Putamen (tissue), 1 donor: ENCODE data around the gene TTC1.
"Not testable (repeated sequence)": the region's sequence is repeated elsewhere in the genome, so short reads cannot be mapped to it uniquely, and the experiment has no call there.

Experiments used
- DNase-seq: peaks from one replicate; pipeline ENCODE4 v3.0.0-alpha.2; 2016; ENCODE audit warnings: low spot score

Gene TTC1, protein sequence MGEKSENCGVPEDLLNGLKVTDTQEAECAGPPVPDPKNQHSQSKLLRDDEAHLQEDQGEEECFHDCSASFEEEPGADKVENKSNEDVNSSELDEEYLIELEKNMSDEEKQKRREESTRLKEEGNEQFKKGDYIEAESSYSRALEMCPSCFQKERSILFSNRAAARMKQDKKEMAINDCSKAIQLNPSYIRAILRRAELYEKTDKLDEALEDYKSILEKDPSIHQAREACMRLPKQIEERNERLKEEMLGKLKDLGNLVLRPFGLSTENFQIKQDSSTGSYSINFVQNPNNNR

DNA sequence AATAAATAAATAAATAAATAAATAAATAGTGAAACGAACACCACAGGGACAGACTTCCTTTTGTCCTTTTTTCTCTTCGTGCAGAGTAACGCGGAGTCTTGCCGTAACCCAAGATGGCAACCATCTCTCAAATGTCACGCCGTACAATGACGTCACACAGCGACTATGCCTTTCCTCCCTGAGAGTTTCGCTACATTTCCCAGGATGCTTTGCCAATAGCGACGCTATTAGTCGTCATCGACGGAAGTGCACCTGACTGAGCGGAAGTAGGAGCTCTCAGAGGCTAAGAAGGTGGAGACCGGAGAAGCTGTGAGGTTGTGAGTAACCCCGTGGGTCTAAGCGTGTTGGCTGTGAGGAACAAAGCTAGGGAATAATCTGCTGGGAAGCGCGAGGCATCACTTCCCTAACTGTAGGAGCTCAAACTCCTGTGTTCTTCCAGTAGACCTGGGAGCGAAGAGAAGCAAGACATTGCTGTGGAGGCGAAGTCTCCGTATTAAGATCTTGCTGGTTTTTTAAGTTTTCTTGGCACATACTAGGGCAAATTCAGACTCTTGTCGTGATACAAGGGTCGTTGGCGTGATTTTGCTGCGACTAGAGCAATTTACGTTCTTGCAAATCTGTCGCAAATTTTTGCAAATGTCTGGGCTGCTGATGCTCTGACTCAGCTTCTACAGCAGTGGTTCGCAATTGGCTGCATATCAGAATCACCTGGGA, at the start of gene TTC1:
TTC1 (plus strand) TSS at position 263 of the 714 bp plus-strand sequence. CDS start 1,390 bp downstream, outside the sequence.
- peak; percentile 99 for DNase-seq

DNA sequence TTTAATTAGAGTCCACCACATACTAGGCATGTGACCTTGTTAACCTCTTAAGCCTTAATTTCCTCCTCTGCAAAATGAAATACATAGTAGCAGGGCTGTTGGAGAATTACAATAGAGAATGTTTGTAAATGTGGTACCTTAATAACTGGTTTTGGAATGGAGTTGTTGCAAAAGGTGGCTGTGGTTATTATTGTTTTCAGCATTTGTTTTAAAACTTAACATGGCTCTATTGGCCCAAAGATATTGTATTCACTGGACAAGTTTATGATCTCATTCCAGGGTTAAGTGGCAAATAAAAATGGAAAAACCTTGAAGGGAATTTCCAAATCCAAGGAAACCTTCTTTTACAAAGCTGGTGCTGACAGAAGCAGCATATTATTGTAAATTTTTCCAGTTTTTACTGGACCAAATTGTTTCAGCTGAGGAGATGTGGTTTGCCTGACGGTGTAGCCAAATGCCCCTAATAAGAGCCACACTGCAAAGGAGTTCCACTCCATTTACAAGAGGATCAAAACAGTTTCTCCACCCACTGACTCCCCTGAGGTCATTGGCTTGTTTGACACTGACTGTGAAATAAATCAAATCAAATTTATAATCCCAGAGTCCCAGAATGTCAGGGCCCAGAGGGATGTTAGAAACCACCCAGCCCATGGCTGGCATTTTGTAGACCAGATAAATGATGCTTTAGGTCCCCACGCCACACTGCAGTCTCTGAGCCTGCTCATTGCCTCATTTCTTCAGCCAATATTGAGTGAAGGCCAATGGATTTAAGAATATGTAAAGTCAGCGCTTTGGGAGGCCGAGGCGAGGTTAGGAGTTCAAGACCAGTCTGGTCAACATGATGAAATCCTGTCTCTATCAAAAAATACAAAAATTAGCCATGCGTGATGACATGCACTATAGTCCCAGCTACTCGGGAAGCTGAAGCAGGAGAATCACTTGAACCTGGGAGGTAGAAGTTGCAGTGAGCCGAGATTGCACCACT, 47.5 kb upstream of the TTC1 start:
- no peak for DNase-seq

DNA sequence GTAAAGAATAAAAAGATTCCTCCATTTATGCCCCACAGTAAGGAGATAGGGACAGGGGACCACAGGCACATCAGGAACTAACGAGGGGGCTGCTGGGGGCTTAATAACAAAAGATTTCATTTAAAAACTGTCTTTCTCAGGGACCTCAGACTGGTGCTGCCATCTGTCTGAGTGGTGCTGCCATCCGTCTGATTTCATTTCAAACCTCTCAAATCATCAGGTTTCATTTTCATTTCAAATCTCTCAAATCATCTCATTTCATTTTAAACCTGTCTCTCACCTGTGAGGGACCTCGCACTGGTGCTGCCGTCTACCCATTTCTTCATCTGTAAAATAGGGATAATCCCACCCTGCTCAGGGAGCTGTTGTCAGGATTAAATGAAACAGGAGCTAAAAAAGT, 46.7 kb upstream of the TTC1 start:
- DNase-seq: no peak

DNA sequence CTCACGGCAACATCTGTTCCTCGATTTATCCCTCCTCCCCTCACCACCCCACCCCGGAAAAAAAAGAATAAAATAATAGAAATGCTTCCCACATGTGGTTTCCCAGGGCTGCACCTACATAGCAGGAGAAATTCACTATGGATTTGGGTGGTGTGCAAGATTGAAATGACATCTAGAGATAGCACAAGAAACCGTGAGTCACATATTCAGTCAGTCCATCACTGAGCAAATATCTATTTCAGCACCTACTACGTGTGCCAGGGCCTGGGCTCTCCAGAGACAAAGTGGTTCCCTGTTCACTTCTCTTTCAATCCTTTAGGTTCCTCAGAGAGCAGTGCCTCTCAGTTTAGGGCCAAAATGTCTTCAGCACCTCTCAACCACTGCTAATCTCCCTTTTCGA, 45.0 kb upstream of the TTC1 start:
- DNase-seq: no peak

DNA sequence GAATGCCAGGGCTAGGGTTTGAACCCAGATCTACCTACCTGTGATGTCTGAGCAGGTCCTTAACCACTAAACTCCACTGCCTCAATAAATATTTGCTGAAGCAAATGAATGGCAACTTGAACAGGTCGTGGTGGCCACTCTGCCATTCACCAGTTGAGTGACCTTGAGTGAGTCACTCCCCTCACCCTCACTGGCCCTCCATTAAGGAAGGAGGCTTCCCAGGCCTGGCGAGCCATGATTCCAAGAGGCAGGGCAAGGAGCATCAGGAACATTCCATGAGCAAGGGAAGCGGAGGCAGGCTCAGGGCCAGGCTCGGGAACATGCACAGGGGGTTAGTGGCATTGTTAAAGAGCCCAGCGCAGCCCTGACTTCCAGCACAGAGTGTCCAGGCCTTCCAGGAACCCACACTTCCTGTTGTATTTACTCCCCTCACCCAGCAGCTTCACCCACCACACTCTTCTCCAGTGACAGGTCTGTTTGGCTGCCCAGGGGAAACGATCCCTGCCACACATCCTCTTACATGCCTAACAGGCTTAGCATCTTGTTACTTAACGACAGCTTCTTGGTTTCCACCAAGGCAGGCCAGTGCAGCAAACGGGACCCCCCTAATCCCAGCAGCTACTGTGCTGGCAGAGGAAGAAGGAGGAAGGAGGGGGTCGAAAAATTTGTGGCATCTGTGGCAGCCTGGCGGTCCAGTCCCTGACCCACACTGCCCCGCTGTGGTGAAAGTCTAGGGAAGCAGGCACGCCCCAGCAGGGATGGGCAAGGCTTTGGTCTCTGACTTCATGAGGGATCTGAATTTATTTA, 43.7 kb upstream of the TTC1 start:
- DNase-seq: no peak

DNA sequence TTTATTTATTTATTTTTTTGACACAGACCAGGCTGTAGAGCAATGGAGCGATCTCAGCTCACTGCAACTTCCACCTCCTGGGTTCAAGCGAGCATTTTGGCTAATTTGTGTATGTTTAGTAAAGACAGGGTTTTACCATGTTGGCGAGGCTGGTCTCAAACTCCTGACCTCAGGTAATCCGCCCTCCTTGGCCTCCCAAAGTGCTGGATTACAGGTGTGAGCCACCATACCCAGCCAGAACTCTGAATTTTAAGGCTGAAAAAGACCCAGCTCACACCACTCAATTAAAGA, 43.2 kb upstream of the TTC1 start:
- not testable (repeated sequence) for DNase-seq

DNA sequence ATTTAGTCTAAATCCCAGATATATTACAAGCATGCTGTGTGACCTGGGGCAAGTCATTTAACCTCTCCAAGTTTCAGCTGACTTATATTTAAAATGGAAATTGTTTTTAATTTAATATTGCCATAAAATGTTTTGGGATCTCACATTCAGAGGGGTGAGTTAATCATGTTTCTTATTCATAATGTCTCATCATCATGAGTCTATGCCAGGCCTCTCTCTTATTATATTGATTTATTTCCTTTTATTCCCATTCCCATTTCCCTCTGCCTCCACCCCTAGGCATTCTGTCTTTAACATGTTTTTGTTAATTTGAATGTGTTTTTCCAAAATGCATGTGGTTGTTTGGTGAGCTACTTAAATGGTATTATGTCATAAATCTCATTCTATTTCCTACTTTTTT, 39.0 kb upstream of the TTC1 start:
- no peak for DNase-seq

DNA sequence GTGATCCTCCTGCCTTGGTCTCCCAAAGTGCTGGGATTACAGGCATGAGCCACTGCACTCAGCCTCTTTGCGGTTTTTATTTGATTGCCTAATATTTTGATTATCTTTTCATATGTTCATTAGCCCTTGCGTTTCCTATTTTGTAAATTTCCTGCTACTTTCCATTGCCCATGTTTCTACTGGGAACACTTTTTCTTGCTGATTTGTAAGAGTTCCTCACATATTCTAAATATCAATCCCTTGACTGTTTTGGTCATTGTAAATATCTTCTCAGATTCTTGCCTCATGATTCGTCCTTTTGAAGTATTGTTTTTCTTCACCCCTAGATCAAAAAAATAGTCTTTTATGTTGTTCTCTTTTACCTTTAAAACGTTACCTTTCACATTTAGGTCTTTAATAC, 37.9 kb upstream of the TTC1 start:
- DNase-seq: no peak

DNA sequence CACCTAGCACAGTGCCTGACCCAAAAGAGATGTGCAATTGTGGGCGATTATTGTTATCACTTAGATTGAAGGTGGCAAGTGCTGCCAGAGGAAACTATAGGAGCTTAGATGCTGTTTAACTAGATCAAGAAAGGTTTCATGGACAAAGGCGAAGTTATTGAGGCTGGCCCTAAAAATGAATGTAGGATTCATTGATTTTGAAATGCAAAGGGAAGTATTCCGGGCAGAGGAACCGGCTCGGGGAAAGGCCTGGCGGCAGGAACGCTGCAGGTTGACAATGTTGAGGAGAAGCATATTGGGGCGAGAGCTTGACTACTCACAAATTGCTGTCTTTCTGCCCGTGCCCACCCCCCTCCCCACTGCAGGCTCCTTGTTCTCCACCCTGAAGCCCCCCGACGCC, 37.4 kb upstream of the TTC1 start:
- no peak for DNase-seq

DNA sequence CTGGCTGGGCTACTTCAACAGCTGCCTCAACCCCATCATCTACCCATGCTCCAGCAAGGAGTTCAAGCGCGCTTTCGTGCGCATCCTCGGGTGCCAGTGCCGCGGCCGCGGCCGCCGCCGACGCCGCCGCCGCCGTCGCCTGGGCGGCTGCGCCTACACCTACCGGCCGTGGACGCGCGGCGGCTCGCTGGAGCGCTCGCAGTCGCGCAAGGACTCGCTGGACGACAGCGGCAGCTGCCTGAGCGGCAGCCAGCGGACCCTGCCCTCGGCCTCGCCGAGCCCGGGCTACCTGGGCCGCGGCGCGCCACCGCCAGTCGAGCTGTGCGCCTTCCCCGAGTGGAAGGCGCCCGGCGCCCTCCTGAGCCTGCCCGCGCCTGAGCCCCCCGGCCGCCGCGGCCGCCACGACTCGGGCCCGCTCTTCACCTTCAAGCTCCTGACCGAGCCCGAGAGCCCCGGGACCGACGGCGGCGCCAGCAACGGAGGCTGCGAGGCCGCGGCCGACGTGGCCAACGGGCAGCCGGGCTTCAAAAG, 36.9 kb upstream of the TTC1 start:
- DNase-seq: no peak

DNA sequence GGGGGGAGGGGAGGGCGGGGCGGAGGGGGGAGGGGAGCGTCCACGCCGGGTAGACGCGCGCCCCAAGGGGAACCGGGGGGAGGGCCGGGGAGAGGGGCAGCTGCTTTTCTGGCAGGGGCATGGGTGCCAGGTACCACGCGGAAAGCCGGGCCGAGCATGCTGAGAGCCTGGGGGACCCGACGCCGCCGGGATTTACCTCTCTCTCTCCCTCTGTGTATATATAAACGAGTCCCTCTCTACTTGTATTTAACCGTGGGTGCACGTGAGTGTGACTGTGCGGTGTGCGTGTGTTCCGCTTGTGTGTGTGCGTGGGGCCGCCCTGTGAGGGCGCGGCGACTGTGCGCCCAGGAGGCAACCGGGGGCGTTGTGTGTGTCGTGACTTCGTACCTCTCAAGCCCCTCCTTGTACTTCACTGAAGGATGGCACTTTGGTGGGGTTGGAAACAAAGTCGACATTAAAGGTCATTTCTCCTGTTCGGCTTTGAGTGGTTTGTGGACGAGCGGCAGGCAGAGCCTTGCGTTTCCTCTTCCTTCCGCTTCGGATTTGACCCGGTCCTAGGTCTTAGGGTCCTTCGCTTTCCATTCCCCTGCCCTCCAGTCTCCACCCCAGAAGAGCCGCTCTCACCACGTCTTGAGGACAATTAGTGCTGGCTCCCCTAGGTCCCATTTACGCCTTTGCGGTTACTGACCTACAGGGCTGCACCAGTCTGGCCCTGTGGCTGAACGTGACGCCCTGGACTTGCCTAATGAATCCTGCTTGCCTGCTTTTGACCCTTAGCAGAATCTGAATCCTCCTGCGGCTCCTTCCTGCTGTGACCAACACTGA, 36.2 kb upstream of the TTC1 start:
- no peak for DNase-seq

DNA sequence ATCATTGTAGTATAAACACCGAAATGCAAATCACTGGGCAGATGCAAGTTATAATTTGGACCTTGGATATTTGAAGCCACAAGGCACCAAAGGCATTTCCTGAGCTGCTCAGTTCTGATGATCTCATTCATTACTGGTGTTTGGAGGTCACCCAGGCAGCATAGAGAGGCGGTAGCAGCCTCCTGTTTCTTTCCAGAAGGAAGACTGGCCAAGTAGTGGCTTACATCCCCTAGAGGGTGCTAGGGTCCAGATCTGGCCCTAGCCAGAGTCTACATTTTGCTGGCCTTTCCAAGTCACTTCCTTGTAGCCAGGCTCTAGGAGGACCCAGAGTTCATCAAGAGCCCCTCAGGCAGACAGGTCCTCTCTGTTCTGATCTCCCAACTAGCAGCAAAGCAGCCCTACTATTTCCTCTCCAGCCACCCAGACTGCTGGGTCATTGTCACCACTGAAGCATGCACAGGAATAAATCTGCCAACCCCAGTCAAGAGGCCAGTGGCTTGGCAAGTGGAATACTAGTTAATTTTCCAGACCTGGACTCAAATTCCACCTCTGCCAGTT, 33.4 kb upstream of the TTC1 start:
- DNase-seq: no peak

DNA sequence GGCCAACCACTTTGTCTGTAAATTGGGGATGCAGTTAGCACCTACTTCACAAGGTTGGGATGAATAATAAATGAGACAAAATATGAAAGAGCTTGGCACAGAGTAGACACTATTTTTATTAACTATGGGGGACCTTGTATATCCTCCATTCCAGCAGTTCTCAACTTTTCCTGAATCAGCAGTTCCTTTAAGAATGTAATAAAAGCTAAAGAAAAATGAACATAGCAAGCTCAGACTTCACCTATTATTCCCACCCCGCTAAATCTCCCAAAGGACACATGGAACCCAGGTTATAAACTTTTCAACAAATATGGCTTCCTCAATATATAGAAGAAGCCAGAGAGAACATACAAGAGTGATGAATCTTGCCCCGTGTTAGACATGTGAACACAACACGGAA, 32.0 kb upstream of the TTC1 start:
- DNase-seq: no peak

DNA sequence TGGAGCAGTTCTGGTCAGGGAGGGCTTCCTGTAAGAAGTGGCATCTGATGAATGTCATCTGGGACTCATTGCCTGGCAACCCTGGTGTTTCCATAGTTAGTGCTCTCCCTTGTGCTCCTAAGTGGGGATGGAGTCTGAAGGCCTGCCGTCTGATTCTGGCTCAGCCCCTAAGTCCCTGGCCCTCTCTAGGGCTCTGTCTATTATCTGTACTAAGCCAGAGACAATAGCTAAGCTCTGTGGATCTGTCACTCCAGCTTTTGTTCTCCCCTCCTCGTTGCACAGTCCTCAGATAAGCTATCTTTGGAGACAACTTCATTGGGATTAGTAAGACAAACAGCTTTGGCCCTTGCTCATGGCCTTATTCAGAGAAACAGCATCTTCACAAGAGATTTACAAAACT, 30.6 kb upstream of the TTC1 start:
- DNase-seq: no peak

DNA sequence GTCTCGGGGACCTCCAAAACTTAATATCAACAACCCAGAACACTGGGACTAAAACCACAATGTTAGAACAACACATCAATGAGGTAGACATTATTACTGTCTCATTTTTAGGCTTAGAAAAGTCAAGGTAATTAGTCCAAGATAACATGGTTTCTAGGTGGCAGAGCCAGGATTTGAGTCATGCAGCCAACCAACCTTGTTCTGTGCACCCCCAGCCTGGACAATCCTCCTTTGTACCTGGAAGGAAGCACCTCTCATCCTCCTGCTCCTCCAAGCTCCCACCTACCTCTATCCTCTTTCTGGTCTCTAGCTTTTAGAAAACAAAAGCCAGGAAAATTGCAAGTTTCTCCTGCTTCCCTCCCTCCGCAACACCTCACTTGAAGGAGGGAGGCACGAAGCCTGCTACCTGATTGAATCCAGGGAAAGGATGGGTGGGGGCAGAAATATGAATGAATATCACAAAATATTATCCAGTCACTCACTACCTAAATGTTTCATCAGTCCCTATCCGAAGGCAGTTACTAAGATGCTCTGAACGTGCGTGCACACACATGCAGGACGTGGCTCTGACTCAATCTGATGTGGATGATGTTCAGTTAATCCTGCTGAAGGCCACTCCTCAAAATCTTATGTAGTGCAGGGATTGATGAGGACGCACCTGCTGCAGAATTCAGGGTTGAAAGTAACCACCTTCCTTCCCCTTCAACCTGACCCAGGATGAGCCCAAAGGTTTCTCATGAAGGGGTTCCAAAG, 26.3 kb upstream of the TTC1 start:
- DNase-seq: no peak

DNA sequence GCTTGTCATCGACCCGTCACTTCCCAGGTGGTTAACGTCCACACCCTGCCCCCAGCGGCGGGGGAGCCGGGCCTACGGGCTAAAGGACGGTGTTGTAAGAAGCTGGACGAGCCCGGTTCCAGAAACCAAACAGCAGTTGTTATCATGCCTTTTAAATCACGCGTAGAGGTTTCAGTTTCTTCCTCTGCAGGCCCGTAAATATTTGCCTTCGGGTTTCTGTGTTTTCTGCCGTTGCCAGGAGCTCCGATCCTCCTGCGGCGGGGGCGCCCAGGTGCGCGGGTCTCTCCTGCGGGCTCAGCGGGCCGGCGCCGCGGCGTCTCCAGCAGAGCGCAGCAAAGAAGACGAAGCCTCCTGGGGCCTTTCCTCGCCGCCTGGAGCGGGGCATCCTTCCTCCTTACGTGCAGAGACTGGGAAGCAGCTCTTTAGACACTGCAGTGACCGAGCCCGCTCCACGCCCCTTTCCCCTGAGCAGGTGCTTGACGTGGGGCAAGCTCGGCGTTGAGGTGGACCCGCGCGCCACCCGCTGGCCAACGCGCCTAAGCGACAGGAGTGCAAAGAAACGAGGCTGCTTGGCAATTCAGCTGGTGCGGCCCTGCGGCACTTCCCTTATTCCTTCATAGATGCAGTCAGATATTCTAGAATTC, 21.8 kb upstream of the TTC1 start:
- peak; percentile 47 for DNase-seq

DNA sequence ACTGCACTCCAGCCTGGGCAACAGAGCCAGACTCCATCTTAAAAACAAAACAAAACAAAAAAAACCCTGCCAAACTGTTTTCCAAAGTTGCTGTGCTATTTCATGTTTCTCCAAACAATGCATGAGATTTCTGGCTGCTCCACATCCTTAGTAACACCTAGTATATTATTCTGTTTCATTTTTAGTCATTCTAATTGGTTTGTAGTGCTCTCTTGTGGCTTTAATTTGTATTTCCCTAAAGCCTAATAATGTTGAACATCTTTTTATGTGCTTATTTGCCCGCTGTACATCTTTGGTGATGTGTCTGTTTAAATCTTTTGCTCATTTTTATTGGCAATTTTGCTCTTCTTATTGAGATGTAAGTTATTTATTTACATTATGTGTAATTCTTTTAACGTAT, 18.4 kb upstream of the TTC1 start:
- no peak for DNase-seq

DNA sequence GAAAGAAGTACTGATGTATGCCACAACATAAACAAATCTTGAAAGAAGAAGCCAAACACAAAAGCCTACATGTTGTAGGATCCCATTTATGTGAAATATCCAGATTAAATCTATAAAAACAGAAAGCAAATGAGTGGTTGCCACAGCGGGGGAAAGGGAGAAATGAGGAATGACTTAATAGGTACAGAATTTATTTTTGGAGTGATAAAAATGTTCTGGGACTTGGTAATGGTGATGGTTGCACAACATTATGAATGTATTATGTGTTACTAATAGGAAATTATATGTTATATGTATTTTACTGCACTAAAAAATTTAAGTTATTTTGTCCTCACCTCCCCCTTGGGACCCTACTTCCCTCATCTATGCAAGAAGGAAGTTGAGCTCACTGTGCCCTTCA, 16.4 kb upstream of the TTC1 start:
- DNase-seq: no peak

DNA sequence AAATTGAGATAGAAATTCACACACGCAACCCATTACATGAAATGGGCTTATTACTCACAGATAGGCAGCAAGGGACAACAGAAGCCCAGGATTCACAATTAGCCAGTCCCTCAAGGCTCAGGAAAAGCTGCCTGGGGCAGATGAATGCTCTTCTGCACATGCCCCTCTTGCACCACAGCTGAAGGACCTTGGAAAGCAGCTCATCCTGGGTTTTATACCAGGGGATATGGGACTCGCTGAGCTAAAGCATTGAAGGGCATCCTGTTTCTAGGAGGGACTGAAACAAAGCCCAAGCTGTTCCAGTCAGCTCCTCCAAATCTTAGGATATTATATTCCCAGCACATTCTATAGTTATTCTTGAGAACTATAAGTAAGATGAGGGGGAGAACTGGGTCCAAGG, 15.7 kb upstream of the TTC1 start:
- DNase-seq: no peak
